Nephron progenitor cell (in vitro differentiated cells): ENCODE measurements around the gene CEACAM7.
A peak's percentile ranks its signal among the peaks of the same experiment; 100 is the strongest.

Experiments used
- DNase-seq: peaks from one replicate; pipeline ENCODE4 v3.0.0; 2021
- H3K27ac Mint-ChIP-seq: 2 replicates; pipeline ENCODE4 v1.8.0; 2021; ENCODE audit warnings: mild to moderate bottlenecking, moderate library complexity, mixed read lengths
- H3K27me3 Mint-ChIP-seq: 2 replicates; pipeline ENCODE4 v1.8.0; 2021; ENCODE audit warnings: mild to moderate bottlenecking, low read depth, mixed read lengths; ENCODE audit not compliant: poor library complexity
- H3K36me3 Mint-ChIP-seq: 2 replicates; pipeline ENCODE4 v1.8.0; 2021; ENCODE audit warnings: low read depth, mixed read lengths
- H3K4me1 Mint-ChIP-seq: 2 replicates; pipeline ENCODE4 v1.8.0; 2021; ENCODE audit warnings: mixed read lengths
- H3K4me3 Mint-ChIP-seq: 2 replicates; pipeline ENCODE4 v1.8.0; 2021; ENCODE audit warnings: mild to moderate bottlenecking, moderate library complexity, mixed read lengths
- H3K9me3 Mint-ChIP-seq: 2 replicates; pipeline ENCODE4 v1.8.0; 2021; ENCODE audit warnings: mild to moderate bottlenecking, moderate library complexity, mixed read lengths
- CTCF ChIP-seq: fragments of 200-600 bp; sonication (generic); IDR thresholded peaks from 2 replicates; pipeline ENCODE4 v1.5.0; 2021; ENCODE audit warnings: antibody characterized with exemption

Gene CEACAM7

GRCh38 chr19:41707871-41708371 is 19.9 kb upstream of the CEACAM7 start:
- Mint-ChIP-seq H3K9me3 (peaks cover 90% of the 10 kb centered on the region), H3K36me3 (peaks cover 5% of the 10 kb centered on the region), H3K4me1 (no peaks in the 10 kb centered on the region), H3K4me3 (no peak overlapping the region), H3K27me3 (peaks cover 9% of the 10 kb centered on the region), H3K27ac (no peak overlapping the region)
- TF ChIP-seq CTCF: no peak
- DNase-seq: no peak

- TF ChIP-seq CTCF: no peak
- Mint-ChIP-seq H3K4me3 (no peak overlapping the region), H3K36me3 (peaks cover 5% of the 10 kb centered on the region), H3K4me1 (no peaks in the 10 kb centered on the region), H3K9me3 (peaks cover 89% of the 10 kb centered on the region), H3K27ac (no peak overlapping the region), H3K27me3 (peaks cover 11% of the 10 kb centered on the region)
- DNase-seq: no peak
Measured at GRCh38 chr19:41707502-41707812, 19.4 kb upstream of the CEACAM7 start.

- Mint-ChIP-seq H3K4me3 (no peak overlapping the region), H3K36me3 (peaks cover 5% of the 10 kb centered on the region), H3K9me3 (peaks cover 84% of the 10 kb centered on the region), H3K4me1 (no peaks in the 10 kb centered on the region), H3K27me3 (peaks cover 11% of the 10 kb centered on the region), H3K27ac (no peak overlapping the region)
- TF ChIP-seq CTCF: no peak
- DNase-seq: no peak
Measured at GRCh38 chr19:41706741-41707501, 18.9 kb upstream of the CEACAM7 start.

- DNase-seq: peak; percentile 48
- Mint-ChIP-seq H3K4me3 (no peak overlapping the region), H3K36me3 (peaks cover 5% of the 10 kb centered on the region), H3K4me1 (no peaks in the 10 kb centered on the region), H3K27me3 (peaks cover 7% of the 10 kb centered on the region), H3K9me3 (peaks cover 83% of the 10 kb centered on the region), H3K27ac (no peak overlapping the region)
- no peak for TF ChIP-seq CTCF
Measured at GRCh38 chr19:41705393-41706174, 17.5 kb upstream of the CEACAM7 start.

- Mint-ChIP-seq H3K27ac (no peak overlapping the region), H3K9me3 (peaks cover 81% of the 10 kb centered on the region), H3K4me3 (no peak overlapping the region), H3K4me1 (no peaks in the 10 kb centered on the region), H3K36me3 (peaks cover 5% of the 10 kb centered on the region), H3K27me3 (peaks cover 13% of the 10 kb centered on the region)
- TF ChIP-seq CTCF: no peak
- DNase-seq: no peak
Measured at GRCh38 chr19:41703602-41704293, 15.7 kb upstream of the CEACAM7 start.
